ENCODE measurements around the gene OGDH.

- TF ChIP-seq ZNF302 (tag by site-specific recombination; IDR thresholded peaks at IDR 0.05; ENCODE audit: low read depth) = no peak
- no peak for TF ChIP-seq PBX3 (CRISPR knock-in tag; IDR thresholded peaks at IDR 0.05)
- TF ChIP-seq ZNF174 (tag by site-specific recombination; IDR thresholded peaks at IDR 0.05) = no peak
- TF ChIP-seq, protein P1, sequence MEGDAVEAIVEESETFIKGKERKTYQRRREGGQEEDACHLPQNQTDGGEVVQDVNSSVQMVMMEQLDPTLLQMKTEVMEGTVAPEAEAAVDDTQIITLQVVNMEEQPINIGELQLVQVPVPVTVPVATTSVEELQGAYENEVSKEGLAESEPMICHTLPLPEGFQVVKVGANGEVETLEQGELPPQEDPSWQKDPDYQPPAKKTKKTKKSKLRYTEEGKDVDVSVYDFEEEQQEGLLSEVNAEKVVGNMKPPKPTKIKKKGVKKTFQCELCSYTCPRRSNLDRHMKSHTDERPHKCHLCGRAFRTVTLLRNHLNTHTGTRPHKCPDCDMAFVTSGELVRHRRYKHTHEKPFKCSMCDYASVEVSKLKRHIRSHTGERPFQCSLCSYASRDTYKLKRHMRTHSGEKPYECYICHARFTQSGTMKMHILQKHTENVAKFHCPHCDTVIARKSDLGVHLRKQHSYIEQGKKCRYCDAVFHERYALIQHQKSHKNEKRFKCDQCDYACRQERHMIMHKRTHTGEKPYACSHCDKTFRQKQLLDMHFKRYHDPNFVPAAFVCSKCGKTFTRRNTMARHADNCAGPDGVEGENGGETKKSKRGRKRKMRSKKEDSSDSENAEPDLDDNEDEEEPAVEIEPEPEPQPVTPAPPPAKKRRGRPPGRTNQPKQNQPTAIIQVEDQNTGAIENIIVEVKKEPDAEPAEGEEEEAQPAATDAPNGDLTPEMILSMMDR (tag by site-specific recombination; IDR thresholded peaks at IDR 0.05) = no peak
- TF ChIP-seq ZNF426 (tag by site-specific recombination; IDR thresholded peaks at IDR 0.05) = no peak
- no peak for TF ChIP-seq MZF1 (tag by site-specific recombination; IDR thresholded peaks at IDR 0.05; ENCODE audit: borderline replicate concordance)
- TF ChIP-seq, protein P2, sequence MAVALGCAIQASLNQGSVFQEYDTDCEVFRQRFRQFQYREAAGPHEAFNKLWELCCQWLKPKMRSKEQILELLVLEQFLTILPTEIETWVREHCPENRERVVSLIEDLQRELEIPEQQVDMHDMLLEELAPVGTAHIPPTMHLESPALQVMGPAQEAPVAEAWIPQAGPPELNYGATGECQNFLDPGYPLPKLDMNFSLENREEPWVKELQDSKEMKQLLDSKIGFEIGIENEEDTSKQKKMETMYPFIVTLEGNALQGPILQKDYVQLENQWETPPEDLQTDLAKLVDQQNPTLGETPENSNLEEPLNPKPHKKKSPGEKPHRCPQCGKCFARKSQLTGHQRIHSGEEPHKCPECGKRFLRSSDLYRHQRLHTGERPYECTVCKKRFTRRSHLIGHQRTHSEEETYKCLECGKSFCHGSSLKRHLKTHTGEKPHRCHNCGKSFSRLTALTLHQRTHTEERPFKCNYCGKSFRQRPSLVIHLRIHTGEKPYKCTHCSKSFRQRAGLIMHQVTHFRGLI (tag by site-specific recombination; IDR thresholded peaks at IDR 0.05) = no peak
- TF ChIP-seq, protein P3, sequence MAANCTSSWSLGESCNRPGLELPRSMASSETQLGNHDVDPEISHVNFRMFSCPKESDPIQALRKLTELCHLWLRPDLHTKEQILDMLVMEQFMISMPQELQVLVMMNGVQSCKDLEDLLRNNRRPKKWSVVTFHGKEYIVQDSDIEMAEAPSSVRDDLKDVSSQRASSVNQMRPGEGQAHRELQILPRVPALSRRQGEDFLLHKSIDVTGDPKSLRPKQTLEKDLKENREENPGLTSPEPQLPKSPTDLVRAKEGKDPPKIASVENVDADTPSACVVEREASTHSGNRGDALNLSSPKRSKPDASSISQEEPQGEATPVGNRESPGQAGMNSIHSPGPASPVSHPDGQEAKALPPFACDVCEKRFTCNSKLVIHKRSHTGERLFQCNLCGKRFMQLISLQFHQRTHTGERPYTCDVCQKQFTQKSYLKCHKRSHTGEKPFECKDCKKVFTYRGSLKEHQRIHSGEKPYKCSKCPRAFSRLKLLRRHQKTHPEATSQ (tag by site-specific recombination; IDR thresholded peaks at IDR 0.05) = no peak
- TF ChIP-seq ZNF211 (tag by site-specific recombination; IDR thresholded peaks at IDR 0.05; ENCODE audit: low read depth) = no peak
- TF ChIP-seq, protein P4, sequence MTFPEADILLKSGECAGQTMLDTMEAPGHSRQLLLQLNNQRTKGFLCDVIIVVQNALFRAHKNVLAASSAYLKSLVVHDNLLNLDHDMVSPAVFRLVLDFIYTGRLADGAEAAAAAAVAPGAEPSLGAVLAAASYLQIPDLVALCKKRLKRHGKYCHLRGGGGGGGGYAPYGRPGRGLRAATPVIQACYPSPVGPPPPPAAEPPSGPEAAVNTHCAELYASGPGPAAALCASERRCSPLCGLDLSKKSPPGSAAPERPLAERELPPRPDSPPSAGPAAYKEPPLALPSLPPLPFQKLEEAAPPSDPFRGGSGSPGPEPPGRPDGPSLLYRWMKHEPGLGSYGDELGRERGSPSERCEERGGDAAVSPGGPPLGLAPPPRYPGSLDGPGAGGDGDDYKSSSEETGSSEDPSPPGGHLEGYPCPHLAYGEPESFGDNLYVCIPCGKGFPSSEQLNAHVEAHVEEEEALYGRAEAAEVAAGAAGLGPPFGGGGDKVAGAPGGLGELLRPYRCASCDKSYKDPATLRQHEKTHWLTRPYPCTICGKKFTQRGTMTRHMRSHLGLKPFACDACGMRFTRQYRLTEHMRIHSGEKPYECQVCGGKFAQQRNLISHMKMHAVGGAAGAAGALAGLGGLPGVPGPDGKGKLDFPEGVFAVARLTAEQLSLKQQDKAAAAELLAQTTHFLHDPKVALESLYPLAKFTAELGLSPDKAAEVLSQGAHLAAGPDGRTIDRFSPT (tag by site-specific recombination; IDR thresholded peaks at IDR 0.05) = no peak
Observed at GRCh38 chr7:44566680-44567079, 39.7 kb upstream of the OGDH start.
